WI38 (cell line): Measurements from ENCODE around the gene GJA5.
"Not testable (repeated sequence)": the region's sequence is repeated elsewhere in the genome, so short reads cannot be mapped to it uniquely, and the experiment has no call there.

Experiments used
- H3K4me3 ChIP-seq: 2 replicates; pipeline ENCODE4 v1.5.1; 2011; ENCODE audit warnings: low read depth, mild to moderate bottlenecking, control low read depth, low read length
- CTCF ChIP-seq: IDR thresholded peaks from 2 replicates; pipeline ENCODE4 v1.5.1; 2012; ENCODE audit warnings: low read depth, mild to moderate bottlenecking, control low read depth, low read length

The GJA5 gene

GRCh38 chr1:147741065-147741464 lies 19.3 kb downstream of the GJA5 start:
- TF ChIP-seq CTCF: no peak
- H3K4me3 ChIP-seq: no peak overlapping the region

- H3K4me3 ChIP-seq: no peak overlapping the region
- no peak for TF ChIP-seq CTCF
Observed at GRCh38 chr1:147740391-147740790, 20.0 kb downstream of the GJA5 start.

GRCh38 chr1:147738739-147739476 lies 21.5 kb downstream of the GJA5 start:
- TF ChIP-seq CTCF: no peak
- no peak overlapping the region for H3K4me3 ChIP-seq

GRCh38 chr1:147738129-147738528 lies 22.3 kb downstream of the GJA5 start:
- no peak overlapping the region for H3K4me3 ChIP-seq
- no peak for TF ChIP-seq CTCF

GRCh38 chr1:147736883-147737282 lies 23.5 kb downstream of the GJA5 start:
- TF ChIP-seq CTCF: no peak
- H3K4me3 ChIP-seq: no peak overlapping the region

GRCh38 chr1:147735423-147735822 lies 25.0 kb downstream of the GJA5 start:
- H3K4me3 ChIP-seq: no peak overlapping the region
- TF ChIP-seq CTCF: no peak

GRCh38 chr1:147734291-147734841 lies 26.0 kb downstream of the GJA5 start:
- H3K4me3 ChIP-seq: not testable (repeated sequence)

GRCh38 chr1:147729315-147729714 lies 31.1 kb downstream of the GJA5 start:
- no peak for TF ChIP-seq CTCF
- H3K4me3 ChIP-seq: no peak overlapping the region
